HG02885 (cell line): ENCODE measurements around the gene SGSM2.

Experiments used
- ATAC-seq: cut with Tn5 transposase; IDR thresholded peaks from one replicate; pipeline ENCODE4 v1.9.1; 2021; ENCODE audit warnings: mild to moderate bottlenecking; ENCODE audit not compliant: unreplicated experiment, poor library complexity

The SGSM2 gene

GRCh38 chr17:2384439-2385127 lies 47.3 kb downstream of the SGSM2 start:
- no peak for ATAC-seq

- ATAC-seq = no peak
Observed at GRCh38 chr17:2385240-2386210, 48.2 kb downstream of the SGSM2 start.

DNA sequence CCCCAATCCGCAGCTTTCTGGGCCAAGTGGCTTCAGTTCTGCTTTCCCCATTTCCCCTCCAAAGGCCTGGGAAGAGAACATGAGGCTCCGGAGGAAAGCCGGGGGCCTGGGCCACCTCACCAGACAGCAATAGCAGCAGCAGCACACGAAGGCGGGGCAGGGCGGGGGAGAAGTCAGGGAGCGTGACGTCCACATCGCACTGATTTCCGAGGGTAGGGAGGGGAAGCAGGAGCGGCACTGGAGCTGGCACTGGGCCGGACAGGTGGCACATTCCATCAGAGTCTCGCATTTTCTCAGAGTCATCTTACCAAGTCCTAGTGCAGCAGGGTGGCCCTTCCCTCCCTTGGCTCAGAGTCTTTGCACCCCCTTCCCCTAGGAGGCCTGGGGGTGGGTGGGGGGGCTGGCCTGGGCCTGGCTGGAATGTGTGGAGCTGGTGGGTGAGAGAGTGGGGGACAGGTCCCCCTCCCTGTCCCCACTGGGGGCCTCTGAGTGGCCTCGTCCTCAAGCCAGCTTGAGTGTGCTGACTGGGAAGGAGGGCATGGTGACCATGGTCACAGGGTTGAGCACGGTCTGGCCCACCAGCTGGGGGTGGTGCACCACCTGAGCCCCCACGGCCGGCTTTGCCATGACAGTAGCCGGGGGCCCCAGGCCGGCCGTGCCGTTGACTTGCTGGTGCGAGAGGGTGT lies 49.2 kb downstream of the SGSM2 start:
- no peak for ATAC-seq

- no peak for ATAC-seq
Observed at GRCh38 chr17:2387086-2388019, 50.1 kb downstream of the SGSM2 start.

- no peak for ATAC-seq
Observed at GRCh38 chr17:2388020-2388682, 50.9 kb downstream of the SGSM2 start.

DNA sequence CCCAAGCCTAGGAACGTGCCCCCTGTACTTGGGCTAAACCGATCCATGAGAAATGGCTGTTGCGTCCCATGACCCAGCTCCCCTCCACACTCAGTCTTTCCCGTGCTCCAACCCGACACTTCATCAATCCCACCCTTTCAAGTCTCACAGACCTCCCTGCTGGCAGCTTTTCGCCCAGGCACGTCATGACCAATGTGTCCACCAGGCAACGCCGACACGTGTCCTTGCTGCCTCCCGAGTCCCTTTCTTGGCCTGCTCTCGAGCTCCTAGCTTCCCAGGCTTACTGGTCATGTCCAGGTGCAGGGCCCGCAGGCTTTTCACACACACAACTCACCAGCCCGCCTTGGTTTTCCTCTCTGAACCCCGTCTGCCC lies 51.4 kb downstream of the SGSM2 start:
- ATAC-seq = no peak

GRCh38 chr17:2390199-2390836 lies 53.0 kb downstream of the SGSM2 start:
- ATAC-seq = no peak

DNA sequence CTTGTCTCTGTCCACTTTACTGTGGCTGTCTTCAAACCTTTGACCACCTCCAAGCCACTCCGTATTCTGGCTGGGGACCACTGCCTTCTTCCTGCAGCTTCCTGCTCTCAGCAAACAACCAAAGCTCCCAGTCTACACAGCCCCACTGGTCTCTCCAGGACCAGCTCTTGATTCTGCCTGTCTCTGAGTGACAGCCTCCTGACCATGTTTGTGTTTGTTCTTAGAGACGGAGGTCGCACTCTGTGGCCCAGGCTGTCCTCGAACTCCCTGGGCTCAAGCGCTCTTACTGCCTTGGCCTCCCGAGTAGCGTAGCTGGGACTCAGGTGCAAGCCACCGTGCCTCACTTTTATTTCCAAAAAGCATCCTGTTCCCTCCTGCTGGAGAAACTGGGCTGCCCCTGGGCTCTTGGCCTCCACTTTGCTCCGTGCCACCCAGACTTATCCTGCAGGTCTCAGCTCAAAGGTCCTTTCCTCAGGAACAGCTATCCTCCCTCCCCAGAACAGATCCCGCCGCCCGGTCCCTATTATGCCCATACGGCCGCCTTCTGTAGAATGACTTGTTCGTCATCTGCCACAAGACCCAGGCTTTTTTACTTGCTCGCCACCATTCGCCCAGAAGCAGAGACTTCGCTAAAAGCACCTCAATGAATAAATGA lies 54.4 kb downstream of the SGSM2 start:
- ATAC-seq = no peak

- peak; percentile 70 for ATAC-seq
Observed at GRCh38 chr17:2392252-2393173, 55.2 kb downstream of the SGSM2 start.

DNA sequence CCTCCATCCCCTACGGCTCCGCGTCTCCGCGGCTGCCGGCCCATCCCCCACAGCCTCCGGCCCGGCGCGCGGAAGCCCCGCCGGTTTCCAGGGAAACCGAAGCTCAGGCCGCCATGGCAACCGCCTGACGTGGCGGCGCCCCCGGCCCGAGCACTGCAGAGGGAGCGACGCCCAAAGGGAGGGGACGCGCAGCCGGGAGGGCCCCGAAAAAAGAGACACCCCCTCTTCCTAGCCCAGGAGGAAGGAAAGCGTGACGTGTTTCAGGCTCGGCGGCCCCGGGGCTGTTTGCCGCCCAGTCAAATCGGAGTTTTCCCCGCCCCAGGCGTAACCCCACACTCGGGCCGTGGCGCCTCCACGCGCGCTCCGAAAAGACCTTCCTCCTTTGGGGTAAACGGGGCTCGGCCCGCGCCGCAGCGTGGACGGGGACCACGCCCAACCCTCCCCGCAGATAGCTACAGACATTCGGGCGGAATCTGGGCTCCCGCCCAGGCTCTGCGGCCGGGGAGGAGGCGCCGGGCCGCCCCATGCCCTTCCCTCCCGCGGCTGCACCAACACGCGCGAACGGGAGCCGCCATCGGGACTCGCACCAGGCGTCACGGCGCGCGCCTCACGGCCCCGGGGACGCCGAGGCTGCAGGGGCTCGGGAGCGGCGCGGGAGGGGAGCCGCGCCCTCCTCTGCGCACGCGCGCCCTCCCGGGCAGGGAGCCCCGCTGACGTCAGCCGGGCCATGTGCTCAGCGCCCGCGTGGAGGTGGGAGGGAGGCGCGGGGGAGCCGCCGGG lies 56.1 kb downstream of the SGSM2 start:
- ATAC-seq = peak; percentile 46

- no peak for ATAC-seq
Observed at GRCh38 chr17:2393954-2394749, 56.9 kb downstream of the SGSM2 start.

DNA sequence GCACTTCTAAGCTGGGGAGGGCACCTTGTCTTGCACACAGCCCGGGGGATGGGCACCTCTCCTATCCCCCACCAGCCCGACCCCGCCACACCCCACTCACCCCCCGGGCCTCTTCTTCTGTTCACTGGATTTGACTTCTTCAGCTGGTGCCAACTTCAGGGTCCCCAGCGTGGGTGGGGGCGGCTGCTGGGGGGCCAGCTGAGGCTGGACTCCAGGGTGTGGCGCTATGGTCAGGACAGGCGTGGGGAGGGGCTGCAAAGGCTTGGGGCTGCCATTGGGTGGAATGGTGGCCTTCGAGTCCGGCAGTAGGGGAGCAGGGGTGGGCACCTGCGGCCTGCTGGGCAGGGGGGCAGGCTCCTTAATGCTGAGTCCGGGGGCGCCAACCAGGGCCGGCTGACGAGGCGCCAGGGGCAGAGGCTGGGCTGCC lies 57.5 kb downstream of the SGSM2 start:
- no peak for ATAC-seq

GRCh38 chr17:2395258-2396181 lies 58.2 kb downstream of the SGSM2 start:
- no peak for ATAC-seq

DNA sequence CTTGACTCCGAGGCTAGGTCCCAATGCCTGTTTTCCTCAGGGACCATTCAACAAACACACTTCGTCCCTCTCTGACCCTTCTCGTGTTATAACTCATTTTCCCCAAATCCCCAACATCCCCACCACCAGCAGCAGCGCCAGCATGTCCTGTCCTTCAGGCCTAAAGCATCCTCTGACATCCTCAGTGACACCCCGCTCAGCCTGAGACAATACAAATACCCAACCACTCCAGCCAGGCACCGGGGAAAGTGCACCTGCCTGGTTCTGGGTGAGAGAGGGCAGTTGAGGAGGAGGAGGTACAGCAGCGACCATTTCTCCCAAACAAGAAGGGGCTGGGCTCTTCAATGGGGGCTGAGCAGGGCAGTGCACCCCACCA lies 58.9 kb downstream of the SGSM2 start:
- no peak for ATAC-seq
